DMS153 treated with DMSO at 0.1 percent for 48 hours (cell line): ENCODE data around the gene RDH5.

Source experiments
- DNase-seq: peaks from one replicate; lab custom pipeline; 2025; ENCODE audit not compliant: unreplicated experiment; lab: John Stamatoyannopoulos, UW

Gene RDH5

DNA sequence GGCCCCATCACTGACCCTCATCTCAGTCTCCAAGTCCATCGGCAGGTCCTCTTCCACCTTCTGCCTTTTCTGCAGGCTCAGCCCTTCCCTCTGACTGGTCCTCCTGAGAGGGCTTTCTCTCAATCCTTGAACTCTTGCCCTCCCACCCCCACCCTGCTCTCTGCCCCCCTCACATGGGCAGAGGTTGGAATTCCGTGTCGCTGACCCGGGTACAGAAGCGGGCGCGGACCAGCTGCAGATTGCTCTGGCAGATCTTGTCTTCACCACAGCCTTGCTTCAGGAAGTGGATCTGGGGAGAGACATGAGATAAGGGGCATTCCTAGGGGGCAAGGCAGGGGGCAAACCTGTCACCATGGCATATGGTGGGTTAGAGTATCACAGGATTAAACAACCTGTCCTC is 24.8 kb upstream of the RDH5 start:
- no peak for DNase-seq

DNA sequence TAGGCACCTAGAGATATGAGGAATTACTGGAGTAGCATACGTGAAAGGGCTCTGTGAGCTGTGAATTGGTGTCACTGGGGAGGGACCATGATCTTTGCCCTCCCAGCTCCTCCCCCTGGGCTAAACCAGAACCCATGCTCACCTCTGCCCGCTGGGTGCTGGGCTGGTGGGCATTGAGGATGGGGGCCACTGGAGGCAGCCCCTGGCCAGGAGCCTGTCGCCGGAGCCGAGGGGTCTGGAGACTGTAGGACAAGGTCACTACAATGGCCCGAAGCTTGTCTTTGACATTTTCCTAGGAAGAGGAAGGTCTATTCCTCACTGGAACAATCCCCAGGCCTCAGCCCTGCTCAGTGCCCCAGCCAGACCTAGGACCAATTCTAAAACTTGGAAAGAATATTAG is 24.1 kb upstream of the RDH5 start:
- DNase-seq, result no peak

DNA sequence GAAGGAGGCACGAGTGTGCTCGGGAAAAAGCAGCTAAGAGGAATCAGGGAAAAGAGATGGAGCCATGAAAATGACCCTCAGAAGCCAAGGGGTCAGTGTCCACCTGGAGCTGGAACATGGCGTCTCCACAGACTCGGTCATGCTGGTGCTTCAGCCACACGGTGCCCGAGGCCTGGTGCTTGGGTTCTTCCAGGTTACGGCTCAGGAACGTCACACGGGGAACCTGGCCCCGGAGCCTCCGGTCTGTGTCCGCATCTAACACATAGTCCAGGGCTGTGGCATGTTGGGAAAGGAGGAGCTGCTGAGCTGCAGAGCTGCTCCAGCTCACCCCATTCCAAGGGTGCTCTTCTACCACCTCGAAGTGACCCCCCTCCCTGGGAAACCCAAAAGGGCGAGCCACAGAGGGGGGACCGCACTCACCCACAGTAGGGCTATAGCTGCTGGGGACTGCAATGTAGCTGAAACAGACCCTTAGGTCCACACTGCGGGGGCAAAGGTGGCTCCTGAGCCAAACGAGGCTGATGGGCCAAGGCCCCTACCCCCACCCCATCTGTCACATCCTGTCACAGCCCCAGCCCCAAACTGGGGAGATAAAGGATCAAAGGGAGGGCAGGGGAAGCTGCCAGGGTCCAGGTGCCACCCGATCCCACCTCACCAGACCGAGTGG is 23.3 kb upstream of the RDH5 start:
- no peak for DNase-seq

DNA sequence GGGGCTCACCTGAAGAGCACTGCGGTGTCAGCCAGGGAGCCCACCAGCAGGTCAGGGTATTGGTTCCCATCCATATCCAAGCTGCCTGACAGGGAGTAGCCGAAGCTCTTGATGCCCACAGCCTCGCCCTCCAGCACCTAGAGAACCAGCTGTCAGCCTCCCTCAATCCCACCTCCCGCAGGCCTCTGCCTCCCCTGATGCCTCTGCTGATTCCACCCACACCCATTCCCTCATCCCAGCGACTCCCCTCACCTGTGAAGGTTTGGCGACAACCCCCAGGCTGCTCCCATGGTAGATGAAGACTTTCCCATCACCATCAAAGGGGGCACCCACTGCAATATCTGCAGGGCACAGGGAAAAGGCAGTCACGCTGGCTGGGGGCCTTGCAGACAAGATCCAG is 22.5 kb upstream of the RDH5 start:
- no peak for DNase-seq

DNA sequence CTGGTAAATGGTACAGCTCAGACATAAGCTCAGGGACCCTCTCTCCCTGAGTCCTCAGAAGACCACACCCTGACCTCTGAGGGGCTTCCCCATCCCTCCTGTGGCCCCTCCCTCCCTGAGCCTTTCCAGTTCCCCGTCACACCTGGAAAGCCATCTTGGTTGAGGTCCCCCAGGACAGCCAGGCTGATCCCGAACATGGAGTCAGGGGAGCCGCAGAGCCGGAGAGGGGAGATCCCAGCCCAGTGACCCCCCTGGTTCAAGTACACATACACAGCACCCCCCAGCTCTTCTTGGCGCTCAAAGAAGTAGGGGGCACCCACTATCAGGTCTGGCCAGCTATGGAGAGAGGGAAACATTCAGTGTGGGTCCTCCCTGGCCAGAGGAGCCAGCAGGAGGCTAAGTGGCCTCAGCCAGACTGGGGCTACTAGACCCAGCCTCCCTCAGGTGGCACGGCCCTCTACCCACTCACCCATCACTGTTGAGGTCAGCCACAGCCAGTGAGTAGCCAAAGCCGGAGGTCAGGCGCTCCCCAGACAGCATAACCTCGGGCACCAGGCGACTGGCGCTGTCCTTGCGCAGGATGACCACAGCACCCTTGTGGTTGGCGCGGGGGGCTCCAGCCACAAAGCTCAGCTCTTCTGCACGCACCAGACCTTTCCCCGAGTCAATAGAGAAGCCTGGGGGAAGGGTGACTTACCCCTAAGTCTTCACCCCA is 21.8 kb upstream of the RDH5 start:
- DNase-seq, result no peak

DNA sequence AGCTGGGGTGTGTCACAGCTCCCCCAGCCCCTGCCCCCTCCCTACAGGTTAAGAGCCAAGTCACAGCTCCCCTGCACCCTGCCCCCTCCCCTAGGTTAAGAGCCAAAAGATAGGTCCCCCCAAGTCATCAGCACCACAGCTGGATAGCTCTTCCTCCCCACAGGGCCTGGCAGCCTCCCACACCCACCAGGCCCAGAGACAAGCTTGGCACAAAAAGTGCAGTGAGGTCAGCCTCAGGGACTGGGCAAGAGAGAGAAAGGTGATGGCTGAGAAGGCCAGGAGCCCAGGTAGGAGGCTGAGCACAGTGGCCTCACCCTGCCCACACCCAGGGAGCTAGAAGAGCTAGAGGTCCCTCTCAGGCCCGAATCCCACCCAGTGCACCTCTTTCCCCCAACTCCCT is 21.2 kb upstream of the RDH5 start:
- no peak for DNase-seq

DNA sequence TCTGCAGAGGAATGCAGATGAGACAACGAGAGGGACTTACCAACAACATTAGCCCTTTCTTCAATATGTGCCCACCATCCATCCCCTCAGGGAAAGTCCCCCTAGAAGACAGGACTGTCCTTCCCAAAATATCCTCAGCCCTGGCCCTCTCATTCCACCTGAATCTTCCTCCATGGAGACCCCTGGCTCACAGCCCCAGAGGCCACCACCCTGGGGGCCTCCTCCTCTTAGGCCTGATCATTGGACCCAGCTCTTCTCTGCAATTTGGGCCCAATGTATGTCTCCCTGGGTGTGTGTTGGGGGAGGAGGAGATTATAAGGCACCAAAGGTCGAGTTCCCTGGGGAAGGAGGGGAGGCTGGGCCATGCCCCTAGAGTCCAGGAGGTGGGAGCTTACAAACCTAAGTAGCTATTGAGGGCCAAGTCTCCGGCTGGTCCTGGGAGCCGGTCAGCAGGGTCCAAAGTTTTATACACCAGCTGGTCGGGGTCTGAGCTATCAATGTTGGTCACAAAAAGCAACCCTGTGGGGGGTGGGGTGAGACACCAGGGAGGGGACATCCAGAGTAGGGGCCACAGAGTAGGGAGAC is 20.6 kb upstream of the RDH5 start:
- DNase-seq, result no peak

DNA sequence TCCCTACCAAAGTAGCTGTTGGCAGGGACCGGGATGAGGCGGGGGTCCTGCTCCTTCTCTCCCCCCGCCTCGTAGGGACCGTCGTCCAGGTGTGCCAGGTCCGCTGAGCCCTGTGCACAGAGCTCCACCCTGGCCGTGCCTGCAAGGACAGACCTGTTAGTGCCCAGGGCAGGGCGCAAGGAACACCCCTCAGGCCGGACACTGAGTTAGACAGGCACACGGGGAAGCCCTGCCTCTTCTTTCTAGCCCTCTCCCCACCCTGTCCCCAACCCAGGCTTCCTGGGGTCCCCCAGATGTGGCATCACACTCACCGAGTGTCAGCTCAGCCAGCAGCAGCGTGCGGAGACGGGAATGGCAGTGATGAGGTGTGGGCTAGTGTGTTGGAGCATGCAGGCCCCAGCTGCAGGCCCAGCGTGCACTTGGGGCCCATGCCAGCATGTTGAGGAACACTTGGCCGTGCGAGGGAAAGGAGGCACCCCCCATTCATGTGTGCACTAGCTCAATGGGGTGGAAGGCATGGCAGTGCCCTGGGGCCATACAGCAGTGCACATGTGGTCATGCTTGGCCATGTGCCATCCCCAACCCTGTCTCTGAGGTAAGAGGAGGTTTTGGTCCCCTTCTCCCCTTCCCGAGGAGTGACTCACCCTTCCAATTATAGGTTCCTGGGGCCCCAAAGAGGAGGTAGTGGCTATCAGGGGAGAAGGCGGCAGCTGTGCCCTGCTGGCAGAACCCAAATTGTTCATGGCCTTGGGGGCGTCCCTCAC is 19.8 kb upstream of the RDH5 start:
- no peak for DNase-seq

DNA sequence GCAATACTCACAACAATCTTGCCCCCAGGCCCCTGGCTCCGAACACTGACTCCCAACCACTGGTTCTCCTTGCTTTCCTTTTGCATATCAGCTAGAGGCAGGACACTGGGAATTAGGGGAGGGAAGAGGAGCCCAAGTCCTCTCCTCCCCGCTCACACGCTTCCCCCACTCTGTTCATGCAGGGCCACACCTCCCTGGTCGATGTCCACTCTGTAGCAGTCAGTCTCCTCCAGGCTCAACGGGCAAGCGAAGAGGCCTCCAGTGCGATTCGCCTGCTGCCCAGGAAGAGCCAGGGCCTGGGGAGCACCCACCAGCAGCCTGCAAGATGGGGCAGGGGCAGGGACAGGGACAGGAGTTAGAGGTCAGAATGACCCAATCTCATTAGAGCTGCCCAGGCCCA is 17.3 kb upstream of the RDH5 start:
- DNase-seq, result no peak

DNA sequence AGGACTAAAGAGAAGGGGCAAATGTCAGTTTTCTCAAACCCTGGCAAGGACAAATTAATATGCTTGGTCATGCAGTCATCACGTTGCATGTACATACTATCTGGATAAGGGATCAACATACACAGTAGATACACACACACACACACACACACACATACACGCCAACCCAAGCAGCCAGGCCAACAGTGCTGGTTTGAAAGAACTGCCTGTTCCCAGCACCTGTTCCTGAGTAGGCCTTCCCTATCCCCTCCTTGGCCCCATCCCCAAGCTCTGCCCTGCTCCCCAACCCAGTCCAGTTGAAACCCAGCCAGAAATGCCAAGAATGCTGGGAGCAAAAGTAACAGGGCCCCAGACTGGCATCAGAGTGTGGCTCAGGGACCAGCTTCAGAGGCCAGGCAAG is 16.9 kb upstream of the RDH5 start:
- DNase-seq, result no peak

DNA sequence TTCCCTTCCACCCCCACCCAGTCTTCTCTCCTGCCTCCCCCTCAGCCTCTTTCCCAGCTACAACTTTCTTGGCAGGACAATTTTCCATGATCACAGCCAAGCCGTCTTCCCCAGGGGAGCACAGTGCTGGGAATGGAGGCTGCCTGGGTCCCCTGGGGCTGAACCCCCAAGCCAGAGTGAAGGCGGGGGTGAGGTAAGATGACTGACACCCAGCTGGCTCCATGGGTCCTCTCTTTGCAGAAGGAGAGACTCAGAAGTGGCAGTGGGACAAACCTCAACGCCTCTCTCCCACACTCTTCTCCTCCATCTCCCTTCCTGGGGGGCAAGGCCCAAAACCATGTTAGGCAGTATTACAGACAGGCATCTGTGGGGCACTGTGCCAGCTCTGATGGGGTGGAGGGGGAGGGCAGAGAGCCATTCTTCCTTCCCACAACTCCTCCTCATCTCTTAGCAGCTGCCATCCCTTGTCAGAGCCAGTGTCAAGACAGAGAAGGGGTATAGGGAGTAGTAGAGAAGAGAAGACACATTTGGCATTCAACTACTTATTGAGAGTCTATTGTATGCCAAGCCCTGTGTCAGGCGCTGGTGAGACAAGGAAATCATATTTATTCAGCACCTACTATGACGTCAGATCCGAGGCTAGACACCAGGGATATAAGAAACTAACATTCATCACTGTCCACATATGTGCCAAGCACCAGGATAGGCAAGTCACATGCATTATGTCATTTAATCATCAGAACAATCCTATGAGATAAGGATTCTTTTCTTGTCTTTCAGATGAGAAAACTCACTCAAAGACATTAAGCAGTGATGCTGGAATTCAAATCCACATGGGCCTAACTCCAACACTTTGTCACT is 16.1 kb upstream of the RDH5 start:
- no peak for DNase-seq

DNA sequence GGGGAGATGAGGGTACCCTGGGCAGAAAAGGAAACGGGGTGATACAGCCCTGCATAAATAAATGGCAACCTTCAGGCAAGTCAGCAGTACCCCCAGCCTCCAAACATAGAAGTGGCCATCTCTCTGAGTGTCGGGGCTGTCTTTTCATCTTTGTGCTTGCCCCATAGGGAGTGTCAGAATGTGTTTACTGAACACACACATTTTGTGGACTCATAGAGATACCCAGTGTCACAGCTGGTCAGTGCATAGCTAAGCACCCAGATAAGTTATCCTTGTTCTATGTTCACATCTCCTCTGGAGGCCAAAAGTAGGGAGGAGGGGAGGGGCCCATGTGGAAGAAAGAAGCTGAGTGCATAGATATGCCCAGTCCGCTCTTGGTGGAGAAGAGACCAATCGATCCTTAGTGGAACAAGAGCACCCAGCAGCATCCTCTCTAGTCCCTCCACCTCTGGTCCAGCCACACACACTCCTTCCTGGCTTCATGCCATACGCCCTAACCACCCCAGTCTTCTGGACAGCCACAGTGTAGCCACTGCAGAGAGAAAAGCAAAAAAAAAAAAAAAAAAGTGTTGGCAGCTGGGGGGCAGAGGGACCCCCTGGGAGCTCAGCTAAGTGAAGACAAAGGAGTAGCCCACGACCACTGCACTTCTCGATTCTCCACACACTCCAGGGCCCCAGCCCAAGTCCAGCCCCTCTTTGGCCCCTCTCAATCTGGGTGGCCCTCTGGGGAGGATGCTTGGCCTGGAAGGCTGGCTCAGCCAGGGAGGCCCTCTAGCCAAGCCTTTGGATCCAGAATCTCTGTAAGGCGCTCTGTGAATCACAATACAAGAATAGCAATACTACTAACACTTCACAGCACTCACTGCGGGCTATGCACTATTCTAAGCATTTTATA is 15.1 kb upstream of the RDH5 start:
- DNase-seq, result no peak

DNA sequence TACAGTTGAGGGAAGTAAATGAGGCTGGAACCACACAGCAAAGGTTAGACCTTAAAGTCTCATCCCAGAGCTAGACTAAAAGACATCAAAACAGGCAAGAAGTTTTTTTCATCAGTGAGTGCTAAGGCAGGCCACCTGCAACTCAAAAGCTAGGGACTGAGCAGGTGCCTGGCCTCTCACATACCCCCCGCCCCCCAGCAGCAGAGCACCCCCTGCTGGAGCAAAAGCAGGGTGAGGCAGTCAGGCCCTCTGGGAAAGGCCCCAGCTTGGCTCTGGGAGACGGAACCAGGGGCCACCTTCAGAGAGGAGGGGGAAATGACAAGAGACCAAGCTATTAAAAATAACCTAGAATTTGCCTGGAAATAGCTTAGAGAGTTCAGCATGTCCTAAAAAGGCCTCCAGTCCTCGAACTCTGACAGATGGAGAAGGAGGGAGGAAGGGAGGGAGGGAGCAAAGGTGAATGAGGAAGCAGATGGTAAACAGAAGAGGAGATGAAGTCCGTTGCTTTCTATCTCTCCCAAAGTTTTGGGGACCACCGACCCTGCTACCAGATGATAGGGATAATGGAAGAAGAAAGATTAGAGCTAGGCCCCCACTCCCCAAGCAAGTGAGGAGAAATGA is 14.3 kb upstream of the RDH5 start:
- DNase-seq, result no peak

DNA sequence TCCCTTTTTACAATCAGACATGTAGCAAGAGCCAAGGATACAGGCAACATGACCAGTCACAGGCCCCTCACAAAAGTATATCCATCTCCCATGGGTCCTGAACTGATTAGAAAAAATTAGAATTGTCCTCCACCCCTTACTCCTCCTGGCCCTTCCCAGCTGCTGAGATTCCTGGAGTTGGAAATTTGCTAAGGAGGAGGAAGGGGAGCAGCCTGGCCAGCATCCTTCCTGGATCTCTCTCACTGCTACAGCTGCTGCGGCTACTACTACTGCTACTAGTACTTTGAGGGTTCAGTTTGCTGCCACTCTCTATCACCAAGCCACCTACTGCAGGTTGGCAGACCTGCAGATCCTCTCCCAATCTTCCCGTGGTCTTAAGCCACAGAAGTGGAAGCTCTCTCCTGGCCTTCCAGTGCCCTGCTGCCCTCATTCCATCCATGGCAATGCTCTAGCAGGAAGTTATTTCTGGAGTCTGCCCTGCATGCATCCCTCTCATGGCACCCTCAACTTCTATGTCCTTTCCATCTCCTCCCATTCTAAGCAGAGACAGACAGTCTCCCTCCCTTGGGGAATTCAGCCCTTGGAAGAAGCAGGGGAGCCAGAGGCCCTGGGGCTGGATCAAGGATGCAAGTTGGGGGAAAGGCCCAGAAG is 13.5 kb upstream of the RDH5 start:
- no peak for DNase-seq

DNA sequence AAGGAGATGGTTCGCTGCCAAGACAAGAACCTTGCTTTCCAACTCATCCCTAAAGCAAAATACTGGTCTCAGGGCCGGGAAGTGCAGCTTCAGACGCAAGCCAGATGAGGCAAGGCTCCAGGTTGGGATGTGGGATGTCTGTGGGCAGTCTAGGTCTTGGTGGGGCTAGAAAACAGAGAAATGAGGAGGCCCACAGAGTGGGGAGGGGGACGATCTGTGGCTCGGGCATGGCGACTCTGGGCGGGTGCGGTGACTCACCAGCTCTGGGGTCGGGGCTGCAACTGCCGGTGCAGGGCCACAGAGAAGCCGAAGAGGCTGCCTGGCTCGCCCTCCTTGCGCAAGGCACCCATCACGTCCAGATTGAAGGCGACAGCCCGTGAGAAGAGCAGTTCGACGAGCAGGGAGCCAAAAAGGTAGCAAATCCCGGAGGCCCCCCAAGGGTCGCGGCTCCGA is 12.9 kb upstream of the RDH5 start:
- DNase-seq, result no peak

DNA sequence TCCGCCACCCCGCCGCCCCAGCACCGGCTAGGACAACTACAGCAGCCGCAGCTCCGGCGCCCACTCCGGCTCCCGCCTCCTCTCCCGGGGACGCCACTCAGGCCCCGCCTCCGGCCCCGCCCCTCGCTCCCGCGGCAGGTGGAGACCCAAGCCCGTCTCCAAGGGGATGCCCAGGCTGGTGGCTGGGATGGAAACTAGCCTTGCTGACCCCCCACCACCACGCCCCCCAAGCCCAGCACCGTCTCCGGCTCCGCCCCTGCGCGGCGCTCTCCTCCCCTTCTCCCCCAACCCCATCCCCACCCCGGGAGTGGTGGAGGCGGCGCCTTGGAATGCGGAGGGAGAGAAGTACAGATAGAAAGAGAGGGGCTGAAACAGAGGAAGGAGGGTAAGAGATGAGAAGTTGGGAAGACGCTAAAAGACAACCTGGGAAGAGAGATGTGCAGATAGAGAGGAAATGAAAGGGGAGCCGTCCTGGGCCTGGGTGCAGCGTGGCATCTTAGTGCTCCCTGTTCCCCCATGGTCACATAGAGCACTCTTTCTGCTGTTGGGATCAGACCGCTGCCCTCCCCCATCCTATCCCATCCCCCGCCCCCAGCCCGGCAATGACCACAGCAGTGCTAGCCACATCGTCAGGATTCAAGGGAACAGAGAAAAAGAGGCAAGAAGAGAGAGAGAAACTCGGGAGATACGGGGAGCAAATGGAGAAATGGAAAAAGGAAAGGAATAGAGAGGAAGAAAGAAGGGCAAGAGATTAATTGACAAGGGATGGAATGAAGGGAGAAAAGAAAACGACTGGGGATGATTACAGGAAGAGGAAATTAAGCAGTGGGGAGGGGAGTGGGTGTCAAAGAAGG is 12.1 kb upstream of the RDH5 start, which contains the start of gene ITGA7:
Gene ITGA7, minus strand, starts transcription at position 64 of the 854 bp plus-strand sequence. CDS start 222 bp downstream, outside the sequence.
- DNase-seq, result no peak

DNA sequence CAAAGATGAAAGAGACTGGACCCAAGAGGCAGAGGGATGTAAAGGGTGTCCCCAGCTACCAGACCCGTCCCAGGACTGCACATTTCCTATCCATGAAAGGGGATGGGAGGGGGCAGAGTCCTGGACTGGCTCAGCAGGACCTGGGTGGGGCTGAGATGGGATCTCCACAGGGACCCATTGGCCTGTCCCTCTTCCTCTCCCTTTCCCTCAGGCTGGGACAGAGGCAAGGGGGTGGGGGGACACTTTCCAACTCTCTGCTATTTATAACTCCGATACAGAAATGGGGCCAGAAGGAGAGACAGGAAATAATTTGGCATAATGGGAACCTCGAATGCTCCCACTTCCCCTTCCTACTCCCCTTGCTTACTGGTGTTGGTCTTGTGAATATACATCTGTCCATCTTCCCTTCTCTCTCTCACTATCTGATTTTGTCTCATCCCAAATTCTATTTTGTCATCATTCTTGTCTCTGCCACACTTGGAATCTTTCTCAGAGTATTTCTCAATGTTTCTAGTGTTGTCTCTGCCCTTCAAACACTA is 11.4 kb upstream of the RDH5 start:
- DNase-seq, result no peak
